ENCODE results near the gene CERS2. TPM values are rescaled to one million over a fixed set of nuclear protein-coding genes. Genes with fewer than 3 reads are reported as not detected.

CERS2 gene
- total RNA-seq, 1 experiment from 2014 or later = 348 TPM

- no peak for TF ChIP-seq REST (IDR thresholded peaks at IDR 0.05; ENCODE audit: insufficient read depth in 1 of 2, low read depth in 2 of 2, low read length in 1 of 2)
- TF ChIP-seq CTCF (IDR thresholded peaks at IDR 0.05) = no peak
- TF ChIP-seq SIN3A (IDR thresholded peaks at IDR 0.05; ENCODE audit: borderline replicate concordance, insufficient read depth, low read depth, low read length) = no peak
- no peak for TF ChIP-seq POLR2AphosphoS5 (IDR thresholded peaks at IDR 0.05; ENCODE audit: low read depth, low read length)
- TF ChIP-seq TCF7L2 (IDR thresholded peaks at IDR 0.05; ENCODE audit: low read depth, low read length) = no peak
- DNase-seq (ENCODE audit: low read depth, low spot score) (no peak), ATAC-seq (no peak)
- peaks cover 7% of the 10 kb centered on the region for H3K4me1 ChIP-seq (ENCODE audit: control insufficient read depth, insufficient read depth, low read length)
- CTCF ChIA-PET = interaction anchor here (0.7 kb wide), 1 partner anchor 18 kb away, joined by 5 read pairs; no protein-coding TSS in a partner anchor
- H3K27me3 ChIP-seq (ENCODE audit: control insufficient read depth, insufficient read depth, low read length) = no peaks in the 10 kb centered on the region
- POLR2A ChIA-PET = no interaction called here
- no peak overlapping the region for H3K4me3 ChIP-seq (ENCODE audit: low read depth in 2 of 2, low read length in 2 of 2)
- in situ Hi-C loops (cut with HindIII; ENCODE audit: low pct_unique_long_range_greater_than_20kb, low sequenced_read_pairs) (no loop called here), intact Hi-C loops (cut with micrococcal nuclease; ENCODE audit: unreplicated experiment) (no loop called here)
- no peaks in the 10 kb centered on the region for H3K36me3 ChIP-seq (ENCODE audit: control insufficient read depth, insufficient read depth, low read length)
- no peak overlapping the region for H3K27ac ChIP-seq (ENCODE audit: low read length)
- no TSS peak for BruUV-seq (replicated peaks)
- no peaks in the 10 kb centered on the region for H3K9me3 ChIP-seq (ENCODE audit: control insufficient read depth, insufficient read depth, low read depth, low read length)
Measured at GRCh38 chr1:151010346-151010726, 35.7 kb upstream of the CERS2 start.

GRCh38 chr1:151009674-151010345 is 35.2 kb upstream of the CERS2 start:
- H3K4me1 ChIP-seq (ENCODE audit: control insufficient read depth, insufficient read depth, low read length) = peaks cover 7% of the 10 kb centered on the region
- no TSS peak for BruUV-seq (replicated peaks)

More at GRCh38 chr1:151009674-151010345, 35.2 kb upstream of the CERS2 start:
- Histone ChIP-seq H3K4me3 (ENCODE audit: low read depth in 2 of 2, low read length in 2 of 2) (peak overlapping the region in 1 of 2 experiments; percentile 91; a peak in 1 of 4 replicates), H3K36me3 (ENCODE audit: control insufficient read depth, insufficient read depth, low read length) (no peaks in the 10 kb centered on the region), H3K27me3 (ENCODE audit: control insufficient read depth, insufficient read depth, low read length) (no peaks in the 10 kb centered on the region), H3K9me3 (ENCODE audit: control insufficient read depth, insufficient read depth, low read depth, low read length) (no peaks in the 10 kb centered on the region), H3K27ac (ENCODE audit: low read length) (peak overlapping the region; percentile 94; the same call in 1 of the 2 replicates)
- POLR2A ChIA-PET = no interaction called here
- DNase-seq (ENCODE audit: low read depth, low spot score) (no peak), ATAC-seq (no peak)
- in situ Hi-C loops (cut with HindIII; ENCODE audit: low pct_unique_long_range_greater_than_20kb, low sequenced_read_pairs) = no loop called here
- TF ChIP-seq SIN3A (IDR thresholded peaks at IDR 0.05; ENCODE audit: borderline replicate concordance, insufficient read depth, low read depth, low read length) = no peak
- no peak for TF ChIP-seq CTCF (IDR thresholded peaks at IDR 0.05)
- TF ChIP-seq POLR2AphosphoS5 (IDR thresholded peaks at IDR 0.05; ENCODE audit: low read depth, low read length) = no peak
- no peak for TF ChIP-seq TCF7L2 (IDR thresholded peaks at IDR 0.05; ENCODE audit: low read depth, low read length)
- CTCF ChIA-PET = no interaction called here
- intact Hi-C loops (cut with micrococcal nuclease; ENCODE audit: unreplicated experiment) = no loop called here

Data from Panc1 (cell line).